Natural killer cell treated with Interleukin-12 subunit alpha and Interleukin-12 subunit beta and Interleukin-15 and Interleukin-18, amount 100 ng/mL, for 72 hours (primary cell): ENCODE data around the gene KLHL3. TPM values are rescaled to one million over a fixed set of nuclear protein-coding genes. Genes with fewer than 3 reads are reported as not detected.

Source experiments
- ATAC-seq, 2 donors: fragments of 150-1000 bp; cut with Tn5 transposase in 1 of 2; sonication (Bioruptor Pico), chemical (Tn5 transposase) in 1 of 2; 2 replicates each; pipeline ENCODE4 v1.10.0; 2021
- DNase-seq: peaks from one replicate; pipeline ENCODE4 v3.0.0; 2022; ENCODE audit warnings: low spot score
- H3K27ac Mint-ChIP-seq, 2 donors: 1 replicate in 1 of 2; 2 replicates in 1 of 2; pipeline ENCODE4 v1.8.0; 2022; ENCODE audit warnings: mixed read lengths in 2 of 2, mild to moderate bottlenecking in 1 of 2, moderate library complexity in 1 of 2
- H3K27me3 Mint-ChIP-seq, 2 donors: 1 replicate in 1 of 2; 2 replicates in 1 of 2; pipeline ENCODE4 v1.8.0; 2022; ENCODE audit warnings: mixed read lengths in 2 of 2
- H3K36me3 Mint-ChIP-seq: one replicate; pipeline ENCODE4 v1.8.0; 2022; ENCODE audit warnings: mixed read lengths
- H3K4me1 Mint-ChIP-seq, 2 donors: 1 replicate in 1 of 2; 2 replicates in 1 of 2; pipeline ENCODE4 v1.8.0; 2022; ENCODE audit warnings: low read depth in 2 of 2, mixed read lengths in 2 of 2, mild to moderate bottlenecking in 1 of 2
- H3K4me3 Mint-ChIP-seq: one replicate; pipeline ENCODE4 v1.8.0; 2022; ENCODE audit warnings: mixed read lengths
- H3K9me3 Mint-ChIP-seq: 2 replicates; pipeline ENCODE4 v1.8.0; 2022; ENCODE audit warnings: mixed read lengths
- total RNA-seq, 2 donors: library from RNA; stranded (reverse); gene quantifications; one replicate each; pipeline ENCODE4 v1.2.3, GENCODE V29; 2022

KLHL3 gene
- total RNA-seq, 2 donors from 2014 or later, result 1.4 to 3.0 TPM

GRCh38 chr5:137754961-137755762 lies 19.3 kb upstream of the KLHL3 start:
- no peaks in the 10 kb centered on the region for H3K27me3 Mint-ChIP-seq
- no peaks in the 10 kb centered on the region for H3K9me3 Mint-ChIP-seq
- DNase-seq (no peak), ATAC-seq (no peak)
- peak overlapping the region; percentile 100 for H3K27ac Mint-ChIP-seq
- peak overlapping the region; percentile 89 for H3K4me3 Mint-ChIP-seq
- H3K36me3 Mint-ChIP-seq, result peaks cover 22% of the 10 kb centered on the region
- H3K4me1 Mint-ChIP-seq, result peaks cover 20% of the 10 kb centered on the region in 2 donors

- Mint-ChIP-seq H3K36me3 (peaks cover 22% of the 10 kb centered on the region), H3K4me1 (peaks cover 20% of the 10 kb centered on the region in 2 donors), H3K9me3 (no peaks in the 10 kb centered on the region), H3K4me3 (peak within 1 kb of the TSS; percentile 89), H3K27ac (peak within 1 kb of the TSS; percentile 100), H3K27me3 (no peaks in the 10 kb centered on the region)
- ATAC-seq (peak; percentile 93 to 96), DNase-seq (peak; percentile 98)
These were observed 18.5 kb upstream of the KLHL3 start, which contains the start of gene HNRNPA0 for GRCh38 chr5:137754188-137754960. HNRNPA0 (minus strand) TSS chr5:137754363; CDS start chr5:137754066, 297 bp downstream.

GRCh38 chr5:137753691-137754187 lies 17.9 kb upstream of the KLHL3 start:
- Mint-ChIP-seq H3K4me3 (peak overlapping the region; percentile 89), H3K4me1 (peaks cover 20% of the 10 kb centered on the region in 2 donors), H3K27me3 (no peaks in the 10 kb centered on the region), H3K36me3 (peaks cover 22% of the 10 kb centered on the region), H3K27ac (peak overlapping the region; percentile 100), H3K9me3 (no peaks in the 10 kb centered on the region)
- DNase-seq (peak; percentile 68), ATAC-seq (peak; percentile 4 to 30)

- ATAC-seq, result no peak
- H3K27me3 Mint-ChIP-seq, result no peaks in the 10 kb centered on the region
- peak overlapping the region; percentile 100 for H3K27ac Mint-ChIP-seq
- H3K36me3 Mint-ChIP-seq, result peaks cover 22% of the 10 kb centered on the region
- H3K4me1 Mint-ChIP-seq, result peaks cover 20% of the 10 kb centered on the region in 2 donors
- DNase-seq, result peak; percentile 62
- no peaks in the 10 kb centered on the region for H3K9me3 Mint-ChIP-seq
- peak overlapping the region; percentile 89 for H3K4me3 Mint-ChIP-seq
These were observed 17.2 kb upstream of the KLHL3 start for GRCh38 chr5:137752905-137753690.

- DNase-seq, result no peak
- peak overlapping the region; percentile 100 for H3K27ac Mint-ChIP-seq
- H3K9me3 Mint-ChIP-seq, result no peaks in the 10 kb centered on the region
- no peaks in the 10 kb centered on the region for H3K27me3 Mint-ChIP-seq
- ATAC-seq, result no peak
- peaks cover 22% of the 10 kb centered on the region for H3K36me3 Mint-ChIP-seq
- H3K4me3 Mint-ChIP-seq, result peak overlapping the region; percentile 89
- H3K4me1 Mint-ChIP-seq, result peaks cover 20% of the 10 kb centered on the region in 2 donors
These were observed 16.1 kb upstream of the KLHL3 start for GRCh38 chr5:137751869-137752491.

- H3K9me3 Mint-ChIP-seq, result no peaks in the 10 kb centered on the region
- H3K4me3 Mint-ChIP-seq, result peak overlapping the region; percentile 53
- peaks cover 22% of the 10 kb centered on the region for H3K36me3 Mint-ChIP-seq
- no peak for ATAC-seq
- DNase-seq, result no peak
- H3K27ac Mint-ChIP-seq, result peak overlapping the region in 1 of 2 donors; percentile 26
- no peaks in the 10 kb centered on the region for H3K27me3 Mint-ChIP-seq
- H3K4me1 Mint-ChIP-seq, result peaks cover 20% of the 10 kb centered on the region in 2 donors
These were observed 14.5 kb upstream of the KLHL3 start for GRCh38 chr5:137750436-137750835.

- peaks cover 16 to 20% of the 10 kb centered on the region in 2 donors for H3K4me1 Mint-ChIP-seq
- H3K9me3 Mint-ChIP-seq, result no peaks in the 10 kb centered on the region
- no peak overlapping the region for H3K27ac Mint-ChIP-seq
- DNase-seq (no peak), ATAC-seq (no peak)
- peaks cover 19% of the 10 kb centered on the region for H3K36me3 Mint-ChIP-seq
- no peaks in the 10 kb centered on the region for H3K27me3 Mint-ChIP-seq
- H3K4me3 Mint-ChIP-seq, result no peak overlapping the region
These were observed 12.0 kb upstream of the KLHL3 start for GRCh38 chr5:137747848-137748247.

GRCh38 chr5:137743031-137743640 lies 7.2 kb upstream of the KLHL3 start:
- Mint-ChIP-seq H3K36me3 (no peaks in the 10 kb centered on the region), H3K9me3 (no peaks in the 10 kb centered on the region), H3K4me1 (peaks cover 0 to 7% of the 10 kb centered on the region in 2 donors), H3K27me3 (no peaks in the 10 kb centered on the region), H3K4me3 (no peak overlapping the region), H3K27ac (no peak overlapping the region)
- no peak for DNase-seq
- ATAC-seq, result peak; percentile 79 to 90

- ATAC-seq (no peak), DNase-seq (no peak)
These were observed 5.8 kb upstream of the KLHL3 start for GRCh38 chr5:137741718-137742117.

GRCh38 chr5:137739737-137740136 lies 3.8 kb upstream of the KLHL3 start:
- DNase-seq, result no peak
- Mint-ChIP-seq H3K36me3 (no peaks in the 10 kb centered on the region), H3K27ac (no peak overlapping the region), H3K27me3 (peaks cover 0 to 3% of the 10 kb centered on the region in 2 donors), H3K4me1 (peaks cover 0 to 7% of the 10 kb centered on the region in 2 donors), H3K9me3 (peaks cover 2% of the 10 kb centered on the region), H3K4me3 (no peak overlapping the region)
- ATAC-seq, result no peak

More at GRCh38 chr5:137741718-137742117, 5.8 kb upstream of the KLHL3 start:
- no peak overlapping the region for H3K4me3 Mint-ChIP-seq
- H3K27ac Mint-ChIP-seq, result no peak overlapping the region
- H3K36me3 Mint-ChIP-seq, result no peaks in the 10 kb centered on the region
- peaks cover 0 to 7% of the 10 kb centered on the region in 2 donors for H3K4me1 Mint-ChIP-seq
- peaks cover 0 to 3% of the 10 kb centered on the region in 2 donors for H3K27me3 Mint-ChIP-seq
- peaks cover 2% of the 10 kb centered on the region for H3K9me3 Mint-ChIP-seq

GRCh38 chr5:137738947-137739346 lies 3.1 kb upstream of the KLHL3 start:
- DNase-seq, result no peak
- H3K27ac Mint-ChIP-seq, result no peak overlapping the region
- H3K4me3 Mint-ChIP-seq, result no peak overlapping the region
- no peak for ATAC-seq
- peaks cover 2% of the 10 kb centered on the region for H3K9me3 Mint-ChIP-seq
- no peaks in the 10 kb centered on the region for H3K36me3 Mint-ChIP-seq
- peaks cover 0 to 7% of the 10 kb centered on the region in 2 donors for H3K4me1 Mint-ChIP-seq
- peaks cover 0 to 3% of the 10 kb centered on the region in 2 donors for H3K27me3 Mint-ChIP-seq

- DNase-seq, result no peak
- no peak overlapping the region for H3K27ac Mint-ChIP-seq
These were observed 1.7 kb upstream of the KLHL3 start for GRCh38 chr5:137737349-137738131.

More at GRCh38 chr5:137737349-137738131, 1.7 kb upstream of the KLHL3 start:
- H3K4me3 Mint-ChIP-seq, result no peak overlapping the region
- no peaks in the 10 kb centered on the region for H3K36me3 Mint-ChIP-seq
- peaks cover 3 to 7% of the 10 kb centered on the region in 2 donors for H3K4me1 Mint-ChIP-seq
- H3K9me3 Mint-ChIP-seq, result peaks cover 2% of the 10 kb centered on the region
- H3K27me3 Mint-ChIP-seq, result peaks cover 0 to 3% of the 10 kb centered on the region in 2 donors
- peak; percentile 34 to 44 for ATAC-seq
